ENCODE results near the gene CPPED1. TPM values are rescaled to one million over a fixed set of nuclear protein-coding genes. Genes with fewer than 3 reads are reported as not detected.

Gene CPPED1
- total RNA-seq, 1 donor from 2014 or later: 12.1 TPM

GRCh38 chr16:12704492-12705111 lies 99.1 kb downstream of the CPPED1 start:
- DNase-seq (no peak), ATAC-seq (ENCODE audit: poor library complexity) (no peak)
- intact Hi-C loops (cut with DNase I): no loop called here

GRCh38 chr16:12703935-12704334 lies 99.8 kb downstream of the CPPED1 start:
- intact Hi-C loops (cut with DNase I): no loop called here

GRCh38 chr16:12700161-12700560 lies 103.5 kb downstream of the CPPED1 start:
- ATAC-seq (ENCODE audit: poor library complexity): no peak
- DNase-seq: no peak
- intact Hi-C loops (cut with DNase I): no loop called here

More at GRCh38 chr16:12703935-12704334, 99.8 kb downstream of the CPPED1 start:
- DNase-seq (no peak), ATAC-seq (ENCODE audit: poor library complexity) (no peak)

- ATAC-seq (ENCODE audit: poor library complexity) (no peak), DNase-seq (no peak)
- intact Hi-C loops (cut with DNase I): no loop called here
Measured at GRCh38 chr16:12699161-12699560, 104.5 kb downstream of the CPPED1 start.

- ATAC-seq (ENCODE audit: poor library complexity) (no peak), DNase-seq (no peak)
- intact Hi-C loops (cut with DNase I): no loop called here
Measured at GRCh38 chr16:12697437-12697836, 106.2 kb downstream of the CPPED1 start.

- intact Hi-C loops (cut with DNase I): no loop called here
- ATAC-seq (ENCODE audit: poor library complexity) (no peak), DNase-seq (no peak)
Measured at GRCh38 chr16:12695454-12695853, 108.2 kb downstream of the CPPED1 start.

- ATAC-seq (ENCODE audit: poor library complexity): no peak
- DNase-seq: no peak
- intact Hi-C loops (cut with DNase I): no loop called here
Measured at GRCh38 chr16:12690024-12690423, 113.7 kb downstream of the CPPED1 start.

GRCh38 chr16:12688951-12689850 lies 114.5 kb downstream of the CPPED1 start:
- intact Hi-C loops (cut with DNase I): no loop called here
- DNase-seq: no peak
- no peak for ATAC-seq (ENCODE audit: poor library complexity)

- ATAC-seq (ENCODE audit: poor library complexity) (peak; percentile 48), DNase-seq (no peak)
- intact Hi-C loops (cut with DNase I): no loop called here
Measured at GRCh38 chr16:12685806-12686205, 117.9 kb downstream of the CPPED1 start.

GRCh38 chr16:12682432-12683165 lies 121.1 kb downstream of the CPPED1 start:
- no peak for DNase-seq
- intact Hi-C loops (cut with DNase I): no loop called here
- ATAC-seq (ENCODE audit: poor library complexity): no peak

GRCh38 chr16:12681653-12682052 lies 122.0 kb downstream of the CPPED1 start:
- intact Hi-C loops (cut with DNase I): no loop called here
- ATAC-seq (ENCODE audit: poor library complexity) (peak; percentile 68), DNase-seq (no peak)

GRCh38 chr16:12680531-12680930 lies 123.2 kb downstream of the CPPED1 start:
- ATAC-seq (ENCODE audit: poor library complexity): no peak
- intact Hi-C loops (cut with DNase I): no loop called here
- DNase-seq: no peak

- intact Hi-C loops (cut with DNase I): no loop called here
- ATAC-seq (ENCODE audit: poor library complexity) (no peak), DNase-seq (no peak)
Measured at GRCh38 chr16:12679660-12680272, 123.9 kb downstream of the CPPED1 start.

- intact Hi-C loops (cut with DNase I): no loop called here
- ATAC-seq (ENCODE audit: poor library complexity) (no peak), DNase-seq (no peak)
Measured at GRCh38 chr16:12678983-12679382, 124.7 kb downstream of the CPPED1 start.

GRCh38 chr16:12677502-12677901 lies 126.2 kb downstream of the CPPED1 start:
- intact Hi-C loops (cut with DNase I): no loop called here
- DNase-seq (peak; percentile 6), ATAC-seq (ENCODE audit: poor library complexity) (no peak)

- no peak for DNase-seq
- ATAC-seq (ENCODE audit: poor library complexity): no peak
- intact Hi-C loops (cut with DNase I): no loop called here
Measured at GRCh38 chr16:12675852-12676251, 127.8 kb downstream of the CPPED1 start.

- no peak for DNase-seq
- no peak for ATAC-seq (ENCODE audit: poor library complexity)
- intact Hi-C loops (cut with DNase I): no loop called here
Measured at GRCh38 chr16:12675046-12675445, 128.6 kb downstream of the CPPED1 start.

- DNase-seq (no peak), ATAC-seq (ENCODE audit: poor library complexity) (no peak)
- intact Hi-C loops (cut with DNase I): no loop called here
Measured at GRCh38 chr16:12674524-12674923, 129.2 kb downstream of the CPPED1 start.

- no peak for DNase-seq
- ATAC-seq (ENCODE audit: poor library complexity): no peak
- intact Hi-C loops (cut with DNase I): no loop called here
Measured at GRCh38 chr16:12674071-12674470, 129.6 kb downstream of the CPPED1 start.
